Fibroblast of gingiva (primary cell): Measurements from ENCODE around the gene DST.

Experiments used
- DNase-seq: peaks from one replicate; pipeline ENCODE4 v3.0.0-alpha.2; 2011; ENCODE audit warnings: low read depth

The DST gene

DNA sequence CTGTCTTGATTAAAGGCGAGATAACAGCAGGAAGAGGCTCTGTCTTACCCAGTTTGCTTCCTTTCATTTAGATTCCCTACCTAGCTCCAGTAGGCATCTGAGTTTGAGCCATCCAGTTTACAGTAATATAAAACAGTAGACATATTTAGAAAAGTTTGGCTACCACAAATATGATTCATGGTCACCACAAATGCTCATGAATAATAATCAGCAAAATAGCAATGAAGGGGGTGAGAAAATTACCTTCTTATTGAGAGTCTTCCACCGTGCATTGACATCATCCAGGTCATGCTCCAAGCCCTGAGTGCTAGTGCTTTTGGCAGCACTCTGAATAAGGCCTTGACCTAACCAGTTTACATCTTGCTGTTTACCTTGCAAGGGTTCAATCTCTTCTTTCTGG is 106.2 kb downstream of the DST start:
- DNase-seq = no peak

DNA sequence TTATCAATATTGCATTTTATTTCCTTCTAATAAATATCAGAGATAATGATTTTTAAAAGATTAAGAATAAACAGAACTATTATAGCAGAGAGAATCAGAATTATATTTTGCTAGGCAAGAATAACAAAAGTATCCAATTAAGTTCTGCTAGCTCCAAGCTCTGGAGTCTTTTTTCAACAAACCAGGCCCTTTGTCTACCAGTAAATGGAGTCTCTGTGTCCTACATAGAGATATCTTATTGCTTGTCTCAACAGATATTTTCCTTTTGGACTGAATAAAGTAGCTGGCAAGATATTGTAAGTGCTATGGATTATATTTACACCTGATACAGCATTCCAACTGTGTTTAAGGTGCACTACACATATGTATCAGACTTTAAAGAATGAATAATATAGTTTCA is 107.1 kb downstream of the DST start:
- no peak for DNase-seq

DNA sequence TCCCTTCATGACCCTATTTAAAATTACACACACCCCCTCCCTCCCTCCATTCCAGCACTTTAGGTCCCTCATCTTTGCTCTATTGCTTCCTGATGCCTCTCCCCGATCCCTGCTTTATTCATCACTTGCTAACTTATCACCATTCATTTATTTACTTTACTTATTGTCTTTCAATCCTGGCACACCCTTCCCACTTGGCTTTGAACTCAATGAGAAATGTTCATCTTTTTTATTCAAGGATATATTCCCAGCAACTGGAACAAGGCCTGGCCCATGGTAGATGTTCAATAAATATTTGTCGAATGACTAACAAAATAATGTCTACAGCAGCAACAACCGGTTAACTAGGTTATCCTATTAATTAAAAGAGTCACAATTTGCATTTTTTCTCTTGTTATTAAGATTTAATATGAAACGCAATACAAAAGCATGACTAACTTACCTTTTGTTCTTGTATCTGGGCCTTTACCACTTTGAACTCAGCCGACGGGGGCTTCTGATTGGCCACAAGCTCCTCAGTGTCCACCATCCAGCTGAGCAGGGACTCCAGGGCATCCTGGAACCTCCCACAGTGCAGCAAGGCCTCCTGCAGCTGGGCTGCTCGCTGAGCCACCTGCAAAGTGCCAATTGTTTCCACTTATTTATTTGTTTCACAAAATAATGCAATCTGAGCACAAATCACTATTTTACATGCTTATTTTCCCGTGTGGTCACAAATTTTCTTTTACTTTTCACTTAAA is 107.8 kb downstream of the DST start:
- DNase-seq = no peak

DNA sequence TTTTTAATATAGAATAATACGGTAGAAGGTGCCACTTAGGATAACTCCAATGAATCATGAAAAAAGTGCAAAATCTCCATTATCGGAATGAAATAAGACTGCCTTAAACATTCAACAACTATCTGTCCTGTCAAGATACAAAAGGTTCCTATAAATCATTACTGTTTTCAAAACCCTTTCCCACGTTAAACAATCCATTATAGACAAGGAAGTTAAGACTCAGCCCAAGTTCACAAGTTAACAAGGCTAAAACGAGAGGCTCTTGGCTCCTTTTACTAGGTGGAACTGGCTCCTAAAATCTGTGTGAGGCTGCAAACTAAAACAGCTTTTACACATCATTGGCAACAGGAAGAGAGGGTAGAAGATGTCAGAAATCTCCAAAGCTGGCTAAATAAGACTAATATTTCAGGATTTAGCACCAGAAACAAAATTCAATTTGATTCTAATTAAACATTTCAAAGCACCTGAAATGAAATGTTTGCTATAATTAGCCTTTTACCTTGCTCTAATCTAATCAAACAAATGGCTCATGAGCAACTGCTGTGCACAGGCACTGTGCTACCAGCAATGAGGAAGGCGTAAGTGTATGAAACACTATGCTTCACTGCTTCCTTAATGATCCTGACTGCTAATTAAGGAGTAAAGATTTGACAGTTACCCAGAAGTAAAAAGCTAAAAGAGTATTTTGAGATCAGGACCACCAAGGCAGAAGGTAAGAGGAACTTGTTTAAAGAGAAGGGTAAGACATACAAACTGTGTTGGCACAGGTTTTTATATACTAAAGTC is 109.7 kb downstream of the DST start:
- no peak for DNase-seq

DNA sequence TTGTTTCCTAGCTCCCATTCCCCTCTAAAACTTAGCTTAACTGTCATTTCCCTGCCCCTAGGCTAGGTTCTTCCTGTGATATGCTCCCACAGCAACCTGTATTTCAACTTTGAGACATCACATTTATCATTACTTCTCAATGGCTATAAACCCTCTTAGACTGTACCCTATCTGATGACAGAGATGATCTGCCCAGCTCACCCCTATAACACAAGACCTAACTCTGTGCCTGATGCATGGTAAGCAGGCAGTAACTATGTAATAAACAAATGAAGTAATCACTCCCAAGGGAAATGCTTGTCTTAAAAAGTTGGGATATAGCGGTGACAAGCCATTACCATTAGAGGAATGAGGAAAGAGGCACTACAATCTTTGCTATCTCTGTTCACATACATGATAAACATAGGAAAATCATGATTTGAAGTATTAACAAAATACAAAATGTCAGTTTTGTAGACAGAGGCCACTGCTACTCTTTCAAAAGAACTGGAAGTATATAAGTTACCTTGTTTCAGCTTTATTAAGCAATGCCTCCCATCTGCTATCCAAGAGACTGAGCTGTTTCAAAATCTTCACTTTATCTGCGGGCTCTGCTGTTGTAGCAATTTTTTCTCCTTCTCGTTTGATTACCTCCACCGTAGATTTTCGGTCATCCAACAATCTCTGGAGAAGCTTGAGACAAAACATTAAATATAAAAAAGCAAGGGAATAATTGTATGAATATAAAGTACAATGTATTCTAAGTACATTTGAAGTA is 110.7 kb downstream of the DST start:
- DNase-seq = no peak

DNA sequence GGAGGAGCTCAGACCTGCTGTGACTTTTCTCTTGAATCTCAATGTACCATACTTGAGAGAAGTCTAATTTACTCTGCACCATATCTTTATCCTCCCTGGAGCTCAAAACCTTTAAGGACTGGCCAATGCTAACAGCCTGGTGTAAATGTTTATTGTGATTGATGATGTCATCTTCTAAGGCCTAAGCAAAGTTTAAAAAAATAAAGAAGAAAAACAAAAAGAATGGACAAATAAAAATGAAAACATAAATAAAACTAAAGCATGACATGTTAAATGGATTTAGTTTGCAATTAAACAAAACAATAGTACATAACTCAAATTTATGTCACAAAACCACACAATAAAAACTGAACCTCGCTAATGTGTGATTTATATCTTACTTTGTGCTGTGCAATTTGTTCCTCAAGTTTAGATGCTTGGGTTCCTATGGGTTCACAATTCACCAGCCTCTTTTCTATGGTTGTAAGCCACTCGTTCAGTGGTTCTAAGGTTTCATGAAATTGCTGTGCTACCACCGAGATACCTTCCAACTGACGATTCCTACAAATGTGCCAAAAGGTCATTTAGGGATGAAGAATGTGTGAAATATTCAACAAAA is 113.0 kb downstream of the DST start:
- DNase-seq = no peak

DNA sequence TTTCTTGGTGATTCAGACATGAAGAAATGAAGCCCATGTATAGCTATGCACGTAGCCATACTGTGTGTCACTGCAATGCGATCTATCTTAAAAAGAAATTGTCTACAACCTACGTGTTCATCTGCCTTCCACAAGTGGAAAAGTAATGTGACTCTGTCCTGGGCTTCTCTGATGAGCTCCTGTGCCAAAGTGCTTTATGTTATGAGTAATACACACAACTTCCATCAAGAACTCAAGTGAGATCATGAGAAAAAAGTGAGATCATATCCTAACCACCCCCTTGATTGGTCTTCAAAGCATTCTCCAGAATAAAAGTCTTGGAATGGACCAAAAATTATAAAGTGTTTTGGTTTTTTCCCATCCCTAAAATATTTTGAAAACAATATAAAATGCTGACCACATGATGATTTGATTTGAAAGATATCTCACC is 114.3 kb downstream of the DST start:
- peak; percentile 69 for DNase-seq

DNA sequence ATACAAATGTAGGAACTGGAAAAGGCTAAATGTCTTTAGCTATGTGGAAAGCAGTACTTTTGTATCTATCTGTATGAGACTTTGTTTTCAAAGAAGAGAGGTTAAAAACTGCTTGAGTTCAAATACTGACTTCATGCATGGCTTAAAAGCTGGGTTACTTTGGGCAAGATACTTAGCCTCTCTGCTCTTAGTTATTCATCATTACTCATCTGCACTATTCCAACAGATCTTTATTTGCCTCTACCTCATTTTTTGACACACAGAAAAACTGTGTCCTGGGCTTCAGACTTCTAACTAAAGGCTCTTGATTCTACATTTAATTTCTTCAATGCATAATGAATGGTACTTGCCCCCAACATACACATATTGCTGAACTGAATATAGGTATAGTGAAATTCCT is 114.8 kb downstream of the DST start:
- no peak for DNase-seq

DNA sequence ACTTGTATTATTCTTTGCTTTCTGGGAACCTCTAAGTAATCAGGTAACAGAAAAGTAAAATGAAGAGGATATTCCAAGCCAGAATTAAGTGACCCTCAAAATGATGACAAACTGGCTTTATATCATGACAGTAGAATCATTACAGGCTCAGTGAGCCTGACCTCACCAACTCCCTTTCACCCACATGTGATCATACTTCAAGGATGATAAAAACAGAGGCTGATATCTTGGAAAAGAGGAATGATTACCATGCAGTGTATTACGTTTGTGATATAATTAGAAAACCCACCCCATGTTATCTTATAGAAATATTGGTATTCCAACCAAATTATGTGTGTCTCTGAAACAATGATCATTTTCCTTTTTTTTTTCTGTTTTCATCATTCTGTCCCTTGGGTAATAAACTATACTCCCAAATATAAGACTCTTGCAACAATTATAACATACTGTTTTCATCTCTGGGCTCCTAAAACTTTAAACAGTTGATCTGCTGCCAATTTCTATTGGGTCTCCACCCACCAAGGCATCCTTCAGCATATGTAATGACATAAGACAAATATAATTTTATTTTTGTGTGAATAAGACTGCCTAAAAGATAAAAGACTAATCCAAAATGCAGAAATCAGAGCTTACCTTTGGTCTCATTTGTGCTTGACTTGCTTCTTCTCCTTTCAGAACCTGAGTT is 115.7 kb downstream of the DST start:
- DNase-seq = peak; percentile 40

DNA sequence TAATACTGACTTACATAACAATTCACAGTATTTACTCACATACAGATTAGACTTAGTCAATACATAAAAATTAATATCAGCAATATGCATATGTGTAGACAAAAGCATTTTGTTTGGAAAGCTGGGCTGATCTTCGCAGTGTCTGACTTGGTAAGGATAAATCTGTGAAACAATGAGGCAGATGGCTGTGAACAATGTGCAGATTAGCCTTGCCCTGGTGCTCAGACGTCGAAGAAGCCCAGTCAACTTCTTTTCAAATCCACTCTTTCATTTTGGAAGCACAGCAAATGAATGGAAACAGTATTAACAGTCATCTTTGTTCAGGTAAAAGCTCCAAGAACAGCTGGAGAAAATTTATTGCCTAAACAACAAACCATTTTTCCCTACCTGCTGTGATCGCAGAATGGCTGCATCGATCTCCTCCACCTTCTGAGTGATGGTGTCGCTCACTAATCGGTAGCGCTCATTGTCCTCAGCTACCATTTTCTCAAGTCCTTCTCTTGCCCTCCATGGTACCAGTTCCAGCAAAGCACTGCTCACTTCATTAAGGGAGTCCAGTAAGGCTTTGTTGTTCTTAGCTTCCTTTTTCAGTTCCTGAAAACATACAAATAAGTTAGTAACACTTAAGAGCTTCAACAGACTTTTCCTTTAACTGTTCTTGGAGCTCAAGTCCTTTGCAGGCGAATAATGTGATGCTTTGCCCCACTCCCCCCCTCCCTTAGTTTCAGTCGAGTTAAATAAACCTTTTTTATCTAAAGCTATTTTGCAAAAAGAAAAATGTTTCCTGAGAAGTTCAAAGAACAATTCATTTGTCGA is 116.5 kb downstream of the DST start:
- no peak for DNase-seq

DNA sequence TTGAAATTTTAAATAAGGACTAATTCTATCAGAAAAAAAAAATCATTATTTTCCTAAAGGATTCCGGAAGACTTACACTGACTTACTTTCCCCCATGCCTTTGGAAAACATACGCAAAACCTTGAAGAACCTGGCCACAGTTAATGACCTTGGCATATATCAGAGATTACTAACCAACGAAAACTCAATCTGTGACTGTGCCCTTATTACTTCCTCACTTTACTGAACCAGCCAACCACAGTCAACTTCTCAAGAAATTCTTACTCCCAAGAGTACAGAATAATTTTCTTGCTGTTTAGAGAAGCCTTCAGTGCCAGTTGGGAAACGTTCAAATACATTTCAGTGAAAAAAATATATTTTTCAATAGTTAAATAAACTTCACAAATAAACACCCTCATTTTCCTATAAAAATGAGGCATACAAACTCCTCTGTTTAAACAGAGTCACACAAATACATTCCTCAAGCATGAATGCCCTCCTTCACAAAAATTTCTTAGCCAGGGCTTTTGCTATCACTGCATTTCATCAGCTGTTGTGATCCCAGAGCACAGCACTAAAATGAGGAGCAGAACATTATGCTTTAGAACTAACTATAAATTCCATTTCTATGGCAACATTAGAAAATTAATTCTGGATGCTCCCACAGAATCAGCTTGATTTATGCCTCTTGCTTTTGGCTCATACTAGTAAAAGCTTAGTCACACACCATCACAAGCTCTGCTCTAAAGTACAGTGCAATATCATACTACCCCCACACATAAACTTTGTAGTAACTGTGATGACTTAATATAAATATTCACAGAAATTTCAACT is 117.6 kb downstream of the DST start:
- DNase-seq = peak; percentile 92

DNA sequence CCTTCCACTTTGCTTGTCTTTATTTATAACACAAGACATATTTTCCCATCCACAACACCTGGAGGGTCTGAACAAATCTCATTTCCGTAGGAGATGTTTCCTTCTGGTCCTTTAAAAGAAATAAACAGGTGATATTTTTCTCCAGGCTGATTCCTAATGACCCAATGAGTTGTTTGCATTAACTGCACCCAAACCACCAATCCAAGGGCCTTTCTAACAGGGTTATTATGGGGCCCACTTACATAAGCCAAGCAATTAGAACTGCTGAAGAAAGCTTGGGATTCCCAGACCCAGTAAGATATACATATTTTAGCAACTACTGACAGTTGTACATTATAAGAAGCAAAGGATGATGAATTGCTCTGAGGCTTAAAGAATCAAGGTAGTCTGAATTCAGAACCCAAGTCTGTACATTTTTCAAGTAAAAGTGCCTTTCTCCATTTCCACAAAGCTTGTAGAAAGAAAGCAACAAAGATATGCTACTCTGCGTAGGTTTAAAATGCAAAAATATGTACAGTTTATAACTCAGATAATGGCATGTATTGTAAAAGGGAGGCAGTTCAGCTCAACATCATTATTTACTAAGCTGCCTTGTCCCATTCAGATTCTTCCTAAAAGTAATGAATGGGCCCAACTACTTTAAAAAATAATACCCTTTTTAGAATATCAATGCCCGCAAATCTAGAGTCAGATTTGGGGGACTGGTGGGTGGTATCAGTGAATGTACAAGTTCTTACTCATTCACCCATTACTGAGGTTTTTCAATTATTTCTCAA is 120.0 kb downstream of the DST start:
- no peak for DNase-seq

DNA sequence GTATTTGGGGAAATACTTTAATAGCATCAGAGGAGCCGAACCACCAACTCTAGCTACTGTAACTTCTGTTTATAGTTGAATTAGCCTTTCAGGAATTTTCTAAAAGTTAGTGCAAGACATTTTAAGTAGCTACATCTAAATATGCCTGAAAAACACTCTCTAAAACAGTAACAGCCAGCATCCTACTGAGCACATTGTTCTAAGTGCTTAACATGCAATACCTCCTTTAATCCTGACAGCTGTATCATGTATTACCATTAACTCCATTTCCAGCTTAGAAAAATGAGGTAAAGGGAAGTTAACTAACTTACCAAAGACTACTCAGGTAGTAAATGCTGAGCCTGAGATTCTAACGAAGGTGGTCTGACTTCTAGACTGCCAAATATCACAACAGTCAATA is 120.7 kb downstream of the DST start:
- DNase-seq = no peak

DNA sequence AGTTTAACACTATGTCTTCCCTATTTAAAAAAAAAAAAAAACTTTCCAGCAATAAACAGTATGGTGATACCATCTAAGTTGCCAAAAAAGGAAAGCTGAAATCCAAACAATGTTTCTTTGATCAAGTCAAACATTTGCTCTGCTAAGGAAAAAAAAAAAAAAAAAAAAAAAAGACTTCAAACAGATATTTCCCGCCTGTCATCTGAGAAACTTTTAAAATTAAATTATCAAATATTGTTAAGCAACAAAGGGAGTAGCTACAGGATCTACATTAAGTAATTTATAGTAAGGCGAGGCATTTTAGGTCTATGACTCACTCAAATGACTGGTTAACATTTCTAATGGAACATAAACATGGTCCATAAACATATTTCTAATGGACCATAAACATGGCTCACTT is 121.2 kb downstream of the DST start:
- DNase-seq = no peak

DNA sequence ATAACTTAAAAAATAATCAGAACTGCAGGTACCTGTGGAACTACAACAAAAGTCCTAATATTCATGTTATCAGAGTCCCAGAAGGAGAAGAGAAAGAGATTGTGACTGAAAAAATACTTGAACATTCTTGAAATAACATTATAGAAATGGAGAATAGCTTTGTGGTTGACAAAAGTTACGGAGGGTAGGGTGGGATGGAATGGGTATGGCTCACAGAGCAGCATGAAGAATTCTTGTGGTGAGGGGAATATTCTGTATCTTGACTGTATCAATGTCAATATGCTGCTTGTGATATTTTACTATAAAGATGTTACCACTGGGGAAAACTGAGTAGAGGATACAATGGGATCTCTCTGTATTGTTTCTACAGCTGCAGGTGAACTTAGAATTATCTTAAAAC is 122.5 kb downstream of the DST start:
- DNase-seq = no peak

DNA sequence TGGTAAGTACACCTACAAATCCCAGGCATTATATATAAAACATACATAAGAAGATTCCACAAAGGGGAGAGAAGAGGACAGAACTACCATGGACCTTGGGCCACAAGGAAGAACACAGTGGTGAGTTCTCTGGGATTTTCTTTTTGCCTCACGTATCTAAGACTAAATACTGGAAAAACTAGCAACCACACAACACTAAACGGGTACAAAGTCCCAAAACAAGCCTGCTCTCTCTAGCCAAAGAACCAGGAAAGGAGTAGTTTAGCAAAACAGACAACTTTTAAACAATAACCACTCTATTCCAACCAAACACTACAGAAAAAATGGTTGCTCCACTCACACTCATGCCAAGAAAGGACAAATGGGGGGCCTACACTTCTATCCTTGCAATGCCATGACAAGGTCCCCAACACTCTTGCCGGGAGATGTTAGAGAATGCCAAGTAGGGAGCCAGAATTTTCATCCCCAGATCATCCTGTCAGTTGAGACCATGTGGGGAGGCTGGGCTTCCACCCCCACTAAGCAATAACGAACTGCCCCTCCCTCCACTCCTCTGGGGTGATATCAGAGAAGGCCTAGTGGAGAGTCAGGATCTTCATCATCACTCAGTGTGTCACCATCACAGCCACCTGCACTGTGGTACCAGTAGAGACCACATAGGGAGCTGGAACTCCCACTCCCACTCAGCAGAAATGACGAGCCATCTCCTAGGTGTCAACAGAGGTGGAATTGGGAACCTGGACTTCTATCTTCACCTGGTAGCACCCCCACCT is 123.5 kb downstream of the DST start:
- no peak for DNase-seq

DNA sequence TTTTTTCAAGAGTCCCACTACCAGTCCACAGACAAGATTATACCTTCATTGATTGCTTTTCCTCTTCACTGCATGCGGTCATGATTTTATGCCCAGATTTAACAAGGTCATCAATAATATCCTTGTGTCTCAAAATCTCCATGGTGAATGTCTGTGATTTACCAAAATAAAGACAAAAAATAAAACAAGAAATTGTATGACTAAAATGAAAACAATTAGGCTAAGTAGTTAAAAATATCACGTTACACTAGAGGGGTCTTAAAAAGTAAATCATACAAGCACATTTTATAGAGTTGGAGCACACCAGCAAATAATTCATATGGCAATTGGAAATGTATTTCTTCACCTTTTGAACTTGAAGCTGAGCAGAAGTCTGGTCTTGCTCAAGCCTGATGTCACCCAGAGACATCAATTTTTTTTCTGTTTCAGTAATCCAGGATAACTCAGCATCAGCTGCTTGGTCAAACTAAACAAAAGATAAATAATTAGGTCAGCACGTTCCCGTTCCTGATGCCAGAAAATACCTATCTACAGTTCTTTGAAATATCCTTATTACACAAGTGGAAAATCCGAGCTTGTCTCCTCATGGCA is 125.4 kb downstream of the DST start:
- DNase-seq = peak; percentile 42

DNA sequence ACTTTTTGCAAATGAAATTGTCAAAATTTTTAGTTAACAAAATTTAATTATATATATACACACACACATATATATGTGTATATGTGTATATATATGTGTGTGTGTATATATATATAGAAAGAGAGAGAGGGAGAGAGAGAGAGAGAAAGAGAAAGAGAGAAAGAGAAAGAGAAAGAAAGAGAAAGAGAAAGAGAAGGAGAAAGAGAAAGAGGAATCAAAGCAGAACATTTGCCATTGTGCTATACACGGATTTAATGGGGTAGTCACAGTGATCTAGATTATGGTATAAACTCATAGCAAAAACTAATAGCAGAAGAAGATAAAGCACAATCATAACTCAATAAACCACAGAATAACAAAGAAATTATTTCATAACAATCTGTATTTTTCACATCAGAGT is 126.7 kb downstream of the DST start:
- DNase-seq = no peak
